ENCODE results near the gene TMEM242. TPM values are rescaled to one million over a fixed set of nuclear protein-coding genes. Genes with fewer than 3 reads are reported as not detected.
"Not testable (repeated sequence)": the region's sequence is repeated elsewhere in the genome, so short reads cannot be mapped to it uniquely, and the experiment has no call there.

TMEM242 gene
- total RNA-seq, 1 experiment from 2014 or later = 4.6 TPM

DNA sequence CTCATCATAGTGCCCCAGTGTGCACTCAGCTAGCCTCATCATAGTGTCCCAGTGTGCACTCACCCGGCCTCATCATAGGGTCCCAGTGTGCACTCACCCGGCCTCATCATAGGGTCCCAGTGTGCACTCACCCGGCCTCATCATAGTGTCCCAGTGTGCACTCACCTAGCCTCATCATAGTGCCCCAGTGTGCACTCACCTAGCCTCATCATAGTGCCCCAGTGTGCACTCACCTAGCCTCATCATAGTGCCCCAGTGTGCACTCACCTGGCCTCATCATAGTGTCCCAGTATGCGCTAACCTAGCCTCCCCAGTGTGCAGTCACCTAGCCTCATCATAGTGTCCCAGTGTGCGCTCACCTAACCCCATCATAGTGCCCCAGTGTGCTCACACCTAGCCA, 12.6 kb downstream of the TMEM242 start:
- not testable (repeated sequence) for H3K27me3 ChIP-seq (ENCODE audit: control insufficient read depth, insufficient read depth, low read length); H3K4me3 ChIP-seq (ENCODE audit: insufficient read depth, low read depth, low read length); DNase-seq
- peaks cover 24% of the 10 kb centered on the region for H3K36me3 ChIP-seq (replicated peaks; ENCODE audit: control insufficient read depth, insufficient read depth, low read length)

DNA sequence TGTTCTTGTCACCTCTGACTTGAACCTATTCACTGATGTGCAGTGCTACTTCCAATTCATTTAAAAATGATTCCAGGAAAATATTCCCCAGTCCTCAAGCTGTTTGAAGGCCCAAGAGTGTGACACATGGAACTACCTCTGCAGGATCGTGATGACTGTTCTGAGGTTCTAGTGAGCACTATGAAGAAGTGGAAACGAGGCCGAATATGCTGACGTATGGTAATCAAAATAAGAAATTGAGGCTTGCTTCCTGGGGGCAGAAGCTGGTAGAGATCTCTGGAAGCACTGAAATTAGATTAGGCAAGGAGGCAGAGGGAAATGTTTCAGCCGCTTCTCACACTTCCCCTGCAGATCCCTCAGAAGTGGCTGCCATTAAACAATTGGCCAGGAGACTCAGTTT, 15.7 kb downstream of the TMEM242 start:
- Histone ChIP-seq H3K27me3 (ENCODE audit: control insufficient read depth, insufficient read depth, low read length) (no peaks in the 10 kb centered on the region), H3K4me3 (ENCODE audit: insufficient read depth, low read depth, low read length) (no peak overlapping the region), H3K36me3 (replicated peaks; ENCODE audit: control insufficient read depth, insufficient read depth, low read length) (peaks cover 8% of the 10 kb centered on the region)
- no peak for DNase-seq

DNA sequence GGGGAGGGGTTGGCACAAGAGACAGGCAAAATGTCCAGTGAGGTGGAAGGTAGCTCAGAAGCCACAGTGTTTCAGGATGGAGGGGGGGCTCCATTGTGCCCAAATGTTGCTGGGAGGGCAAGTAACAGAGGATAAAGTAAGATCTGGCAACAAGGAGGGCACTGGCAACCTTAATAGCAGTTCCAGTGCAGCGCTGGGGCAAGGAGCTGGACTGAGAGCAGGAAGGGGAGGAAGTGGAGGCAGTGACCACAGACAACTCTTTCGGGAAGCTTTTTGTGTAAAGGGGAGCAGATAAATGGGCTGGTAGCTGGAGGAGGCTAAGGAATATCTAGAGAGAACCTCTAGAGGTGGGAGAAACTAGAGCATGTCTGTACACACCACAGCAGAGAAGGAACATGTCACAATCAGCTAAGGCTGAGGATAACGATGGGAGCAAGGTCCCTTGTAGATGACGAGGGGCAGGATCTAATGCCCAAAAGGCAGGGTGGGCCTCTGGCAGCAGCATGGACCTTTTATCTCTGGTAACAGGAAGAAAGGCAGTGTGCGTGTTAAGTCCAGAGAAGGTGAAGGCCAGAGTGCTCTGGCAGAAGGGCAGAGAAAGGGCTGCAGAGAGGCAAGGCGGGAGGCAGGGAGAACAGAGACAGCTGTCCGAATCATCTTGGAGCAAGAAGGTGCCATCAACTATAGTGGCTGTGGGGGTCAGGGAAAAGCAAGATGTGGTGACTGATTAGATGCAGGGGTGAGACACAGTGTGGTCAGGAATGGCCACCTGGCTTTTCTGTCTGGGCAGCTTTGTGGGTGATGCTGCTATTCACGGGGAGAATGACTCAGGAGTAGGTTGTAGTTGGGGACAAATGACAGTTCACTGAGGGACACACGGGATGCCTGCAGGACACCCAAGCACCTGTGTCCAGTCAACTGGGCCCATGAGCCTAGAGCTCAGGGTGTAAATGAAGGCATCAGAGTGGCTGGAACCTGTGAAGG, 17.4 kb downstream of the TMEM242 start:
- H3K4me3 ChIP-seq (ENCODE audit: insufficient read depth, low read depth, low read length) = no peak overlapping the region
- DNase-seq = no peak
- peaks cover 4% of the 10 kb centered on the region for H3K36me3 ChIP-seq (replicated peaks; ENCODE audit: control insufficient read depth, insufficient read depth, low read length)
- no peaks in the 10 kb centered on the region for H3K27me3 ChIP-seq (ENCODE audit: control insufficient read depth, insufficient read depth, low read length)

DNA sequence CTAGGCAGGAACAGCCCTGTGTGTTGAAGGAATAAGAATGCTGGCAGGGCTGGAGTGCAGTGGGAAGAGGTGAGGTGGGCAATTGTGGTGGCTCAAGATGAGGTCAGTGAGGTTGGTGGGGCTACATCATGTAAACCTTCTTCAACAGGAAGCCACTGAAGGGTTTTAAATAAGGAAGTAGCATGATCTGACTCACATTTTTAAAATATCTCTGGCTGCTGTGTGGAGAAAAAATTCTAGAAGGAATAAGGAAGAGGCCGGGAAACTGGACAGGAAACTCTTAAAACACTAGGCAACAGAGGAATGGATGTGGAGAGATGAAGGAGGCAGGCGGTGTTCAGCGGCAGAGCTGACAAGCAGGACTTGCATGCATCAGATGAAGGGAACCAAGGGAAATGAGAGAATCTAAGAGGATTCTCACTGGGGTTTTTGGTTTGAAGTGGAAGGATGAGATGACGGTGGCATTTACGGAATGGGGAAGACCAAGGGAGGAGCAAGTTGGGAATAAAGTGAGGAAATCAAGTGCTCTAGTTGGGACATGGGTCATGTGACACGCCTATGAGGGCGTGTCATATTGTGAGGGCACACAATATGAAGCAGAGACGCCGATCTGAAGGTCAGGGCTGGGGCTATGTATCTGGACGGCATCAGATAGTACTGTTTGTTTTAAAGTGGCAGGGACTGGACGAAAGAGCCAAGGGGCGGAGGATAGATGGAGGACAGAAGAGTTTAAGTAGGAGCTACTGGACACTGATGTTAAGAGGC, 18.2 kb downstream of the TMEM242 start:
- Histone ChIP-seq H3K4me3 (ENCODE audit: insufficient read depth, low read depth, low read length) (no peak overlapping the region), H3K36me3 (replicated peaks; ENCODE audit: control insufficient read depth, insufficient read depth, low read length) (no peaks in the 10 kb centered on the region; the same call in 1 of the 2 replicates), H3K27me3 (ENCODE audit: control insufficient read depth, insufficient read depth, low read length) (no peaks in the 10 kb centered on the region)
- no peak for DNase-seq

DNA sequence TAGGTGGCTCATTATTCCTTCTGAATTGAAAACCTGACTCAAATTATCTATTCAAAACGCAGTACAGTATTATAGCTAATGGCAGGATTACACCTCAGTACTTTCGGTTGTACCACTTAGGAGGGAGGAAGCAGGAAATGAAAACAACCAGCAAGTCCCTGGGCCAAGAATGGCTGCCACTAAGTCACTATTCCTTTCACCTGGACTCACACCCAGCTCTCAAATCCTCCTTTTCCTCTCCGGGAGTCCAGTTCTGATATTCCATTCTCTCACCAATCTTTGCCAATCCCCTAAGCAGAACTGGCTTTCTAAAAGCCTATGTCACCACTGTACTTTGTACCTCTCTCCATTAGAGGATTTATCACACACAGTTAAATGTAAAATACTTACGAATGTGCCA, 20.6 kb downstream of the TMEM242 start:
- no peak overlapping the region for H3K4me3 ChIP-seq (ENCODE audit: insufficient read depth, low read depth, low read length)
- DNase-seq = no peak
- no peaks in the 10 kb centered on the region; the same call in 1 of the 2 replicates for H3K36me3 ChIP-seq (replicated peaks; ENCODE audit: control insufficient read depth, insufficient read depth, low read length)
- no peaks in the 10 kb centered on the region for H3K27me3 ChIP-seq (ENCODE audit: control insufficient read depth, insufficient read depth, low read length)

DNA sequence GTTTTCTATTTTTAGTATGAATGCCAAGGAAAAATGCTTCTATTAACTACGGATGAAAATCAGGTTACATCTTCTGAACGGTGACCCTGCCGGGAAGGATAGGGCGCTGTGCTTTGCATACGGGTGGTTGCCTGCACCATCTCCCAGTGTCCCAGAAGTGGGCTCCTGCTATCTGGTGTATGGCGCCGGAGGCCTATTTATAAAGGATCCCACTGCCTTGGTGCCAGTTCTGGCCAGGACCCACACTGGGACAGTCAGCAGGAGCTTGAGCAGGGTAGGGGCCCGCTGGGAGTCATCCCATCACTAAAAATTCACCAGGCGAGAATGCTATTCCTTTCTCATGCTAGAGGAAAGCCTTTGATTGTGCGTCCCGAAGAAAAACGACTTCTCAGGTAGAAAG, 22.9 kb downstream of the TMEM242 start:
- Histone ChIP-seq H3K36me3 (replicated peaks; ENCODE audit: control insufficient read depth, insufficient read depth, low read length) (no peaks in the 10 kb centered on the region), H3K27me3 (ENCODE audit: control insufficient read depth, insufficient read depth, low read length) (no peaks in the 10 kb centered on the region), H3K4me3 (ENCODE audit: insufficient read depth, low read depth, low read length) (no peak overlapping the region)
- DNase-seq = no peak

DNA sequence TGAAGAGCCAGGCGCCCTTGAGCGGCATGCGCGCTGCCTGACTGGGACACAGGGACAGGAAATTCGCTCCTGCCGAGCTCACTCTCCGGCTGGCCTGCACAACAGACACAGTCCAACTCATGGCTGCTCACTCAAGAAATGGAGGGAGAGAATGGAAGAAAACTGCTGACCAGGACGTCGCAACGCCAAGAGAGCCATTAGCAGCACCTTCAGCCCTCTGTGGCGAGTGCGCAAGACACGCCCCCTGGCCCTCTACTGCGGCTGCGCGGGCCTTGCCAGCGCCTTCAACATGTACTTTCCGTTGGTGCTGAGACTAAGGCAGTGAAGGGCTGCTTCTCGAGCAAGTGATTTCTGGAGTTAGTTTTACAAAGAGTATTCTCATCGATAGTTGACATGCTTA, 23.3 kb downstream of the TMEM242 start:
- Histone ChIP-seq H3K4me3 (ENCODE audit: insufficient read depth, low read depth, low read length) (no peak overlapping the region), H3K27me3 (ENCODE audit: control insufficient read depth, insufficient read depth, low read length) (no peaks in the 10 kb centered on the region), H3K36me3 (replicated peaks; ENCODE audit: control insufficient read depth, insufficient read depth, low read length) (no peaks in the 10 kb centered on the region)
- no peak for DNase-seq

DNA sequence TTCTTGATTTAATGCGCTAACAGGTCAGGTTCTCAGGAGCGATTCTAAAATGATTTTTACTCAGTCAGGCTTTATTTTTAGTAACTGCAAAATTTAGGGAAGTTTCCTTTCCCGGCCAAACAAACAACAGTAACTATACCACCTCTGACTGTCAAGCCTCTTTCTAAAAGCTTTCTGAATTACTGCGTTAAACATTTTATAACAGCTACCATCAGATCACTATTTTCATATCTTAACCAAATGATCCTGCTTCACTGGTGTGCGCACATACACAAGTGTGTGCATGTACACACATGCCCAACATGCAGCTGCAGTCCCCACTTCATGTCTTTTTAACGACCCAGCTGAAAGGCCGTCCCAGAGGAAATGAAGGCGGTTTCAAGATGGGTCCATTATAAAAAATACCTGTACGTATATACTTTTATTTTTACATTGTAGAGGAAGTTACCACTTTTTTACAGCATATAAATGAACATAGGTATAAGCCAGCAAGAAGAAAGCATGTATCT, 25.0 kb downstream of the TMEM242 start:
- Histone ChIP-seq H3K27me3 (ENCODE audit: control insufficient read depth, insufficient read depth, low read length) (no peaks in the 10 kb centered on the region), H3K4me3 (ENCODE audit: insufficient read depth, low read depth, low read length) (no peak overlapping the region), H3K36me3 (replicated peaks; ENCODE audit: control insufficient read depth, insufficient read depth, low read length) (no peaks in the 10 kb centered on the region)
- no peak for DNase-seq

DNA sequence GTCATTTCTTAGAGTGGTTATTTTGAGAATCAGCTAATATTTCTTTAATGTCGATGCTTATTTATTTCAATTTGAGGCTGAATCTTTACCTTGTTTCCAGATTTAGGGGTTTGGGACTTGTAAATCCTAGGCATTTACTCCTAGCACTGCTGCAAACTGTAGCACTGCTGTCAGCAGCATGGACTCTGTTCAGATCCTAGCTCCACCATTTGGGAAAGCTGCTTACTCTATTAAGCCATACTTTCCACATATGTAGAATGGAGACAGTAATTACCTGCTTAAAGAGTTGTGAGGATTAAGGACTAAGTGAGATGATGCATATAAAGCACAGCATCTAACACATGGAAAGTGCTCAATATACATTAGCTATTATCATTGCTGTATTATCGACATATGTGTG, 28.7 kb downstream of the TMEM242 start:
- H3K36me3 ChIP-seq (replicated peaks; ENCODE audit: control insufficient read depth, insufficient read depth, low read length) = no peaks in the 10 kb centered on the region
- H3K27me3 ChIP-seq (ENCODE audit: control insufficient read depth, insufficient read depth, low read length) = no peaks in the 10 kb centered on the region
- DNase-seq = no peak
- H3K4me3 ChIP-seq (ENCODE audit: insufficient read depth, low read depth, low read length) = no peak overlapping the region

DNA sequence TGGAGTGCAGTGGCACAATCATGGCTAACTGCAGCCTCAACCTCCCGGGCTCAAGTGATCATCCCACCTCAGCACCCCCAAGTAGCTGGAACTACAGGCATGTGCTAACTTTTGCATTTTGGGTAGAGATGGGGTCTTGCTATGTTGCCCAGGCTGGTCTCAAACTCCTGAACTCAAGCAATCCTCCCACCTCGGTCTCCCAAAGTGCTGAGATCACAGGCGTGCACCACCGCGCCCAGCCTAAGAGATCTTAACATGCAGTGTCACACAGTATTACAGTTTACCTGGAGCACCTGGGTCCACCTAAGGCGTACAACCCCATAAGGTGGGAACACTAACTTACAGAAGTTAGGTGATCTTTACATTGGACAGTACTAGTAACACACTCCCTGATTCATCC, 29.5 kb downstream of the TMEM242 start:
- no peak for DNase-seq
- H3K4me3 ChIP-seq (ENCODE audit: insufficient read depth, low read depth, low read length) = no peak overlapping the region
- H3K36me3 ChIP-seq (replicated peaks; ENCODE audit: control insufficient read depth, insufficient read depth, low read length) = no peaks in the 10 kb centered on the region
- no peaks in the 10 kb centered on the region for H3K27me3 ChIP-seq (ENCODE audit: control insufficient read depth, insufficient read depth, low read length)

DNA sequence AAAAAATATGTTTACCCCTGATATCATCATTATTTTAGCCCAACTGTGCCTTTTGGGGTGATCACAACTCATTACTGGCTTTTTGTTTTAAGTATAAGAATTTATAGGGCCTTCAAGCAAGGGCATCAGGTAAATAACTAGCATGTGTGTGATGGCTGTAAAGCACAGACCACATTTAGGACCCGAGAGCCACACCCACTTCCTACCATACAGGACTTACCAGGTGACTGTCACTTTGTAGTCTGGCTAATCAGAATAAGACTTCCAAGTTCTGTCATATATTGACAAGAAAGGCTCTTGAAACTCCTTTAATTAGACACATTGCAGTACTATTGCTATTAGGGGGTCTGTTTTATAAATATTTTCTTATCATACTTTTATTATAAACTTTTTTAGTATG, 31.1 kb downstream of the TMEM242 start:
- H3K27me3 ChIP-seq (ENCODE audit: control insufficient read depth, insufficient read depth, low read length) = no peaks in the 10 kb centered on the region
- no peak overlapping the region for H3K4me3 ChIP-seq (ENCODE audit: insufficient read depth, low read depth, low read length)
- no peaks in the 10 kb centered on the region for H3K36me3 ChIP-seq (replicated peaks; ENCODE audit: control insufficient read depth, insufficient read depth, low read length)
- no peak for DNase-seq

DNA sequence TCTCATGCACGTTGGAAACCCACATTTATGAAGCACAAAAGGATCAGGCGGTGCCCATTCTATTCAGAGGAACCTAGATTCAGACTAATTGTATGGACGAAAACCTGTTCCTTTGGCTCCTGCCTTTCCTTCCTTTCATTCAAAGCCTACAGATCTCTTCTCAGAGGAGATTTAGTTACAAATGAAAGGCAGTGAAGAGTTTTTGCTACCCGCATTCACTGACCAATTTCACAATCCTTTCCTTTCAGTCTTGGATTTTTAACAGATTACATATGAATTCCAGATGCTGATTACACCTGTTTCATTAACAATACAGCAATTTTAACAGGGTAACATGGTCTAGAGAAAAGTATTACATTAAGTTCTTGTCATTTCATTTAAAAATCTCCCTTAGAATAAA, 32.0 kb downstream of the TMEM242 start:
- H3K36me3 ChIP-seq (replicated peaks; ENCODE audit: control insufficient read depth, insufficient read depth, low read length) = no peaks in the 10 kb centered on the region
- no peaks in the 10 kb centered on the region for H3K27me3 ChIP-seq (ENCODE audit: control insufficient read depth, insufficient read depth, low read length)
- no peak for DNase-seq
- H3K4me3 ChIP-seq (ENCODE audit: insufficient read depth, low read depth, low read length) = no peak overlapping the region

DNA sequence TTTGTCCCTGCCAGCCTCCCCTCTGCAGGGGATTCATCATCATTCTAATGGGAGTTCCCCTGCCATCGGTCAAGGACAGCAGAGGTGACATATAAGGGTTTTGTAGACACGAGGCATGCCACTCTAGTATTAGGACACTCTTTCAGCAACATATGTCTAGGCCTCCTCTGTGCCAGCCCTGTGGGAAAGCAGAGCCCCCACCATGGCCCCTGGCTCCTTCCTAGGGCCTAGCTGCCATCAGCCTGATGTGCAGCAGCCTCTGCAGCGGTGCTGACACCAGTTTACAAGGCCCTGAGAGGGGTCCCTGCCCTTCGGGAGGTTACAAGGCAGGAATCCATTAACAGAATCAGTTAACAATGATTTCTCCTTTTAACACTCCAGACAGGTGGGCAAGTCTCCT, 32.5 kb downstream of the TMEM242 start:
- DNase-seq = no peak
- Histone ChIP-seq H3K4me3 (ENCODE audit: insufficient read depth, low read depth, low read length) (no peak overlapping the region), H3K27me3 (ENCODE audit: control insufficient read depth, insufficient read depth, low read length) (no peaks in the 10 kb centered on the region), H3K36me3 (replicated peaks; ENCODE audit: control insufficient read depth, insufficient read depth, low read length) (no peaks in the 10 kb centered on the region)

DNA sequence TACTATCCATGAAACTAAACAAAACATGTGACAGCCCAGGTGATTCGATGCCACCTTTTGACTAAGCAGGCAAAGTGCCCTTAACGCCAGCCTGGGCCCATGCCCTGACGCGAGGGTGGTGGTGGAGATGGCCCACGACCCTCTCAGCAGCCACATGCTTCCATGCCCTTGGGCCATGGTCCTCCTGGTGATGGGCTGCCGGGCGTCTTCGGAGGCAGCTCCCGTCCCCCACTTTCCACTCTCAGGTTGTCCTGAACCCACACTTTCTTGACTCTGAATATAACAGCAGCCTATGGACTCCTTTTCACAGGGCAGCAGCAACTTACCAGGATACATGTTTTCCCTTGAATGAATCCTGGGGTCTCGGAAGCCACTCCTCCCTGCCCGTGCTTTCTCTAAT, 33.6 kb downstream of the TMEM242 start:
- DNase-seq = no peak
- H3K27me3 ChIP-seq (ENCODE audit: control insufficient read depth, insufficient read depth, low read length) = no peaks in the 10 kb centered on the region

DNA sequence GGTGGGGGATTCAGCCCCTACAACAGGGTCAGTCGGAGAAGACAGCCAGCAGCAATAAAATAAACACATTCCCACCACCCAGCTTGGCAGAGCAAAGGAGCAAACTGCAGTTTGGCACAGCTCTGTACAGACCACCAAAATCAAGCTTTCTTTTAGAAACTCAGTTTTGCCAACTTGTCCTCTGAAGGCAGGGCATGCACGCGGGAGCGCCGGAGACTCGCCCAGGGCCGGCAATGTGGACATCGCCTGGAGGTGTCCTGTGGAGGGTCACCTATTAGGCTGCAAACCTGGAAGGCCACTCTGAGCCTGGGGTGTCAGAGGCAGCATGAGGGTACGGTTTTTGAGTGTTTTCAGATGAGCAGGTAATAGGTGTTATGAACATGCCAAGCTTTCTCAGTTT, 34.7 kb downstream of the TMEM242 start:
- DNase-seq = no peak
- no peaks in the 10 kb centered on the region for H3K36me3 ChIP-seq (replicated peaks; ENCODE audit: control insufficient read depth, insufficient read depth, low read length)
- H3K27me3 ChIP-seq (ENCODE audit: control insufficient read depth, insufficient read depth, low read length) = no peaks in the 10 kb centered on the region
- no peak overlapping the region for H3K4me3 ChIP-seq (ENCODE audit: insufficient read depth, low read depth, low read length)

More for the DNA sequence above, 33.6 kb downstream of the TMEM242 start:
- no peaks in the 10 kb centered on the region for H3K36me3 ChIP-seq (replicated peaks; ENCODE audit: control insufficient read depth, insufficient read depth, low read length)
- no peak overlapping the region for H3K4me3 ChIP-seq (ENCODE audit: insufficient read depth, low read depth, low read length)
